OCI-LY1 (cell line): ENCODE measurements around the gene IP6K3.
A peak's percentile ranks its signal among the peaks of the same experiment; 100 is the strongest.

Experiments
- H2AFZ ChIP-seq: fragments of 200-600 bp; sonication (generic), shearing (Covaris generic); 2 replicates; pipeline ENCODE4 v1.6.0; 2014; ENCODE audit warnings: antibody characterized with exemption, mild to moderate bottlenecking, low read length
- H3F3A ChIP-seq: fragments of 200-600 bp; sonication (generic), shearing (Covaris generic); 2 replicates; pipeline ENCODE4 v1.6.0; 2014; ENCODE audit warnings: mild to moderate bottlenecking, antibody characterized with exemption, low read length, moderate library complexity; ENCODE audit not compliant: insufficient read depth
- H3K27ac ChIP-seq: fragments of 200-600 bp; sonication (generic); 2 replicates; pipeline ENCODE4 v1.5.1; 2014; ENCODE audit warnings: low read length, mixed run types, mild to moderate bottlenecking, low read depth; ENCODE audit not compliant: poor library complexity, severe bottlenecking
- H3K27me3 ChIP-seq: fragments of 200-600 bp; sonication (generic); 2 replicates; pipeline ENCODE4 v1.6.0; 2014; ENCODE audit warnings: antibody characterized with exemption, mild to moderate bottlenecking, low read length, moderate library complexity; ENCODE audit not compliant: insufficient read depth
- H3K36me3 ChIP-seq: fragments of 200-600 bp; sonication (generic); 2 replicates; pipeline ENCODE4 v1.6.1; 2014; ENCODE audit warnings: mild to moderate bottlenecking, antibody characterized with exemption, low read length, moderate library complexity, mixed read lengths; ENCODE audit not compliant: insufficient read depth
- H3K4me1 ChIP-seq: fragments of 200-600 bp; sonication (generic); 2 replicates; pipeline ENCODE4 v1.5.1; 2014; ENCODE audit warnings: mild to moderate bottlenecking, low read length, moderate library complexity; ENCODE audit not compliant: insufficient read depth, severe bottlenecking
- H3K4me2 ChIP-seq: fragments of 200-600 bp; sonication (generic), shearing (Covaris generic); 2 replicates; pipeline ENCODE4 v1.6.1; 2014; ENCODE audit warnings: low read length
- H3K4me3 ChIP-seq: fragments of 200-600 bp; sonication (generic); 2 replicates; pipeline ENCODE4 v1.5.1; 2014; ENCODE audit warnings: low read length, low read depth, mild to moderate bottlenecking, mixed read lengths; ENCODE audit not compliant: poor library complexity, severe bottlenecking
- H3K79me2 ChIP-seq: fragments of 200-600 bp; shearing (Covaris generic); 2 replicates; pipeline ENCODE4 v1.6.1; 2016; ENCODE audit warnings: mixed run types, low read length, mixed read lengths; ENCODE audit not compliant: insufficient read depth
- H3K9ac ChIP-seq: fragments of 200-600 bp; sonication (generic), shearing (Covaris generic); 2 replicates; pipeline ENCODE4 v1.6.1; 2014; ENCODE audit warnings: mild to moderate bottlenecking, low read length, mixed read lengths
- H3K9me2 ChIP-seq: fragments of 200-600 bp; sonication (generic), shearing (Covaris generic); 2 replicates; pipeline ENCODE4 v1.6.1; 2014; ENCODE audit warnings: low read depth, mild to moderate bottlenecking, low read length, mixed read lengths
- H3K9me3 ChIP-seq: fragments of 200-600 bp; shearing (Covaris generic); 2 replicates; pipeline ENCODE4 v1.6.1; 2014; ENCODE audit warnings: low read length, mixed read lengths
- H4K20me1 ChIP-seq: fragments of 200-600 bp; sonication (generic), shearing (Covaris generic); 2 replicates; pipeline ENCODE4 v1.6.0; 2016; ENCODE audit warnings: mild to moderate bottlenecking, low read length; ENCODE audit not compliant: insufficient read depth
- CTCF ChIP-seq: fragments of 200-600 bp; sonication (generic), shearing (Covaris generic); IDR thresholded peaks from 2 replicates; pipeline ENCODE4 v1.5.1; 2017; ENCODE audit warnings: mild to moderate bottlenecking, antibody characterized with exemption, low read length, moderate library complexity, mixed read lengths
- EZH2 ChIP-seq: fragments of 200-600 bp; sonication (generic), shearing (Covaris generic); IDR thresholded peaks from 2 replicates; pipeline ENCODE4 v1.8.0; 2017; ENCODE audit warnings: borderline replicate concordance, mixed run types, mild to moderate bottlenecking, antibody characterized with exemption, low read length, moderate library complexity, mixed read lengths

IP6K3 gene

GRCh38 chr6:33704215-33705066 lies 42.3 kb downstream of the IP6K3 start:
- Histone ChIP-seq H3K9ac (no peak overlapping the region; the same call in 1 of the 2 replicates), H3K9me3 (no peaks in the 10 kb centered on the region), H3K4me1 (peaks cover 51% of the 10 kb centered on the region), H4K20me1 (no peaks in the 10 kb centered on the region), H3K4me2 (no peak overlapping the region), H2AFZ (no peak overlapping the region), H3K27me3 (no peaks in the 10 kb centered on the region), H3K36me3 (peaks cover 48% of the 10 kb centered on the region), H3K9me2 (no peaks in the 10 kb centered on the region), H3K4me3 (no peak overlapping the region), H3K79me2 (no peaks in the 10 kb centered on the region), H3K27ac (peak overlapping the region; percentile 37), H3F3A (peaks cover 3% of the 10 kb centered on the region; the same call in 1 of the 2 replicates)
- TF ChIP-seq EZH2, result no peak

- Histone ChIP-seq H3K27ac (no peak overlapping the region), H4K20me1 (no peaks in the 10 kb centered on the region)
- no peak for TF ChIP-seq EZH2
- TF ChIP-seq CTCF, result peak; percentile 59
Measured at GRCh38 chr6:33702345-33702977, 44.2 kb downstream of the IP6K3 start.

GRCh38 chr6:33700391-33701050 lies 46.2 kb downstream of the IP6K3 start:
- peaks cover 3% of the 10 kb centered on the region; the same call in 1 of the 2 replicates for H3F3A ChIP-seq

More at GRCh38 chr6:33702345-33702977, 44.2 kb downstream of the IP6K3 start:
- Histone ChIP-seq H3K79me2 (no peaks in the 10 kb centered on the region), H2AFZ (no peak overlapping the region), H3K4me2 (no peak overlapping the region), H3F3A (peaks cover 3% of the 10 kb centered on the region; the same call in 1 of the 2 replicates), H3K9ac (no peak overlapping the region), H3K4me3 (no peak overlapping the region), H3K36me3 (peaks cover 46% of the 10 kb centered on the region), H3K4me1 (peaks cover 59% of the 10 kb centered on the region), H3K9me2 (no peaks in the 10 kb centered on the region), H3K9me3 (no peaks in the 10 kb centered on the region), H3K27me3 (no peaks in the 10 kb centered on the region)

More at GRCh38 chr6:33700391-33701050, 46.2 kb downstream of the IP6K3 start:
- Histone ChIP-seq H2AFZ (no peak overlapping the region), H3K79me2 (no peaks in the 10 kb centered on the region), H3K4me2 (no peak overlapping the region; the same call in 1 of the 2 replicates), H3K4me3 (no peak overlapping the region), H4K20me1 (no peaks in the 10 kb centered on the region), H3K9me3 (no peaks in the 10 kb centered on the region), H3K27ac (peak overlapping the region; percentile 86), H3K36me3 (peaks cover 56% of the 10 kb centered on the region), H3K27me3 (no peaks in the 10 kb centered on the region), H3K9me2 (no peaks in the 10 kb centered on the region), H3K4me1 (peaks cover 57% of the 10 kb centered on the region), H3K9ac (no peak overlapping the region)
- TF ChIP-seq CTCF, result peak; percentile 93
- no peak for TF ChIP-seq EZH2
